ENCODE results near the gene WIZ.
"Not testable (repeated sequence)": the region's sequence is repeated elsewhere in the genome, so short reads cannot be mapped to it uniquely, and the experiment has no call there.

The WIZ gene

GRCh38 chr19:15449620-15450527 lies at the start of gene WIZ:
TSS of gene WIZ (minus strand) at chr19:15449956. CDS start at chr19:15448307, 1,649 bp downstream.
- peak; percentile 92 for DNase-seq

GRCh38 chr19:15498910-15499309 lies 49.2 kb upstream of the WIZ start:
- peak; percentile 94 for DNase-seq

- DNase-seq = peak; percentile 36
Measured at GRCh38 chr19:15498156-15498858, 48.6 kb upstream of the WIZ start.

- no peak for DNase-seq
Measured at GRCh38 chr19:15495151-15495550, 45.4 kb upstream of the WIZ start.

GRCh38 chr19:15488489-15489226 lies 38.9 kb upstream of the WIZ start:
- DNase-seq = no peak

- DNase-seq = no peak
Measured at GRCh38 chr19:15487038-15487437, 37.3 kb upstream of the WIZ start.

- DNase-seq = not testable (repeated sequence)
Measured at GRCh38 chr19:15485768-15486167, 36.0 kb upstream of the WIZ start.

- not testable (repeated sequence) for DNase-seq
Measured at GRCh38 chr19:15480996-15481395, 31.2 kb upstream of the WIZ start.

GRCh38 chr19:15479391-15480345 lies 29.9 kb upstream of the WIZ start, which contains the start of gene PGLYRP2:
TSS of gene PGLYRP2 (minus strand) at chr19:15479501. CDS start at chr19:15479371, 130 bp downstream.
- DNase-seq = peak; percentile 23

- no peak for DNase-seq
Measured at GRCh38 chr19:15476325-15476724, 26.6 kb upstream of the WIZ start.

- no peak for DNase-seq
Measured at GRCh38 chr19:15475611-15476010, 25.9 kb upstream of the WIZ start.

GRCh38 chr19:15475169-15475568 lies 25.4 kb upstream of the WIZ start:
- no peak for DNase-seq

GRCh38 chr19:15473821-15474220 lies 24.1 kb upstream of the WIZ start:
- DNase-seq = not testable (repeated sequence)

GRCh38 chr19:15471639-15472101 lies 21.9 kb upstream of the WIZ start:
- DNase-seq = no peak

GRCh38 chr19:15469513-15470297 lies 19.9 kb upstream of the WIZ start:
- no peak for DNase-seq

- no peak for DNase-seq
Measured at GRCh38 chr19:15468675-15469512, 19.1 kb upstream of the WIZ start.

- no peak for DNase-seq
Measured at GRCh38 chr19:15467734-15468214, 18.0 kb upstream of the WIZ start.

- DNase-seq = peak; percentile 43
Measured at GRCh38 chr19:15466851-15467733, 17.3 kb upstream of the WIZ start.

Measured in OCI-M1 (cell line).